GM18907 (cell line): ENCODE measurements around the gene CACNA2D3.

Experiments used
- ATAC-seq: cut with Tn5 transposase; IDR thresholded peaks from one replicate; pipeline ENCODE4 v1.9.1; 2021; ENCODE audit warnings: mild to moderate bottlenecking, moderate library complexity; ENCODE audit not compliant: unreplicated experiment

CACNA2D3 gene

DNA sequence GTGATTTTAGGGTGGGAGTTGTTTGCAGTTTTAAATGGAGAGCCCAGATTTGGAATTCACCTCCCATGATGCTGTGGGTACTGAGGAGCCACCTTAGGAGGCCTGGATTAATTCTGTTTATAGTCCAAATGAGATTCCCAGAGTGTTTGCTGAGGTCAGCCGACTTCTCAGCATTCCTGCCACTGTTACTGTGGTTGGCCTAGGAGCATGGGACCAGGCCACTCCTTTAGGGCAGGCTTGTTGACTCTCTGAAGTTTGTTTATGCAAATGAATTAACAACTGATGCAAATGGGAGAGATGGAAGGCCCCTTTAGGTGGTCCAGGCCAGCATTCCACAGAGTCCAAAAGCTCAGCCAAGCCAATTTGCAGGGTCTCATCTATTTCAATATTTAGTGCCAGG lies 46.1 kb downstream of the CACNA2D3 start:
- ATAC-seq, result no peak

DNA sequence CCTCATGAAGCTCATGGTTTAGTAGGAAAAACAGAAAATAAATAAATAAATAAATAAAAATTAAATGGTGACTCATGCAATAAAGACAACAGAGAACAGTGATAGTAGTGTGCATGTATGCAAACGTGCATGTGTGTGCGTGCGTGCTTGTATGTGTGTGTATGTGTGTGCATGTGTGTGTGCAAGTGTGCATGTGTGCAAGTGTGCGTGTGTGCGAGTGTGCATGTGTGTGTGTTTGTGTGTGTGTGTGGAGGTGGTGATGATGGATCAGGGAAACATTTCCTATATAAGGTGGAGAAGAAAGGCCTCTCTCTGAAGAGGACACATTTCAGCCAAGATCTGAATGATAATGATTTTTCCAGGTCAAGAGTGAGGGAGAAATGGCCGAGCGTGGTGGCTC lies 47.2 kb downstream of the CACNA2D3 start:
- no peak for ATAC-seq

DNA sequence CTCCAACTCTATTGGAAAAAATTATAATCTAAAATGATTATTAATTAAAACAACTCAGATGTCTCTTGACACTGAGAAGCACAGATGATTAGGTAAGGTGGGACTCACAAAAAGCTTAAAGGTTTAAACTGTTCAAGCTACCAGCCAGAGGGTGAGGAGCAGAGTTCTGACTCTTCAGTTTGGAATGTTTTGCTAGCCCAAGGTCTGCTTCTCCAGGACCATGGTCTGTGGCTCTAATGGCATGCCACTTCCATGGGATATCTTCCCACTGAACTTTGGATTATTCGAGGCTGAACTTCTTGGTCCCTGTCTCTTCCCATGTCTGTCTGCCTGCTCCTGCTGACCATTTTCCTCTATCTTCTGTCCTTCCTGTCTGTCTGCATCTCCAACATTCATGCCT lies 49.2 kb downstream of the CACNA2D3 start:
- ATAC-seq, result no peak

DNA sequence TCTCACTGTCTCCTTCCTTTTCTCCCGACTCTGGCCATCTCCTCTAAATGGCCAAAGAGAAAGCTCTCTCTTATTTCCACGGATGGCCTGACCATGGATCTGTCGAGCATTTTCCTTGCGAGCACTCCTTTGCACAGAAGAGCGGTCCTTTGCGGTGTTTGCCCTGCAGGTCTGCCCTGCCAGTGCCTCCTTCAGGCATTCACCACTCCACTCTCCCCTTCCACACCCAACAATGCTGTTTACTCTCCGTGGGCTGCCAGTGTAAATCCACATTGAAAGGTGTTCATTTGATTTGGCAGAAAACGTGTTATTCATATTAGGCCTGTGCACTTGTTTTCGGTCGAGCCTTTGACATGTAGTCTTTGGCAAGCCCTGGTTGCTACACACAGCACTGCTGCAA lies 49.6 kb downstream of the CACNA2D3 start:
- no peak for ATAC-seq

DNA sequence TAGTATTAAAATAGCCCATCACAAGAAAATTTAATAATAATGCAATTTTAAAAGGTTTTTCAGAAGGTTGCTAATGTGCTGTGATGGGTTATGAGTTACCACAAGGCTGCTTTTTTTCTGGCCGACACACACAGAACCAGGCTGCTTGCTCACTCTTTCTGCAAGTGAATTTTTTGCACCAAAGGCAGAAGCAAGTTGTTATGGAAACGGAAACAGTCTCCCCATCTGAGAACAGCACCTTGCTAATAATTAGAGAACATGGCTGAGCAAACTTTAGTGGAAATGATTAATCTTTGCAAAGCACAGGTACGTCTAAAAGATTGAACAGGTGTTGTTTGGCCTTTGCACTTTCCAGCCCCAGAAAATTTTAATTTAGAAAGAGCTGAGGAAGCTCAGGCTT lies 51.0 kb downstream of the CACNA2D3 start:
- no peak for ATAC-seq

DNA sequence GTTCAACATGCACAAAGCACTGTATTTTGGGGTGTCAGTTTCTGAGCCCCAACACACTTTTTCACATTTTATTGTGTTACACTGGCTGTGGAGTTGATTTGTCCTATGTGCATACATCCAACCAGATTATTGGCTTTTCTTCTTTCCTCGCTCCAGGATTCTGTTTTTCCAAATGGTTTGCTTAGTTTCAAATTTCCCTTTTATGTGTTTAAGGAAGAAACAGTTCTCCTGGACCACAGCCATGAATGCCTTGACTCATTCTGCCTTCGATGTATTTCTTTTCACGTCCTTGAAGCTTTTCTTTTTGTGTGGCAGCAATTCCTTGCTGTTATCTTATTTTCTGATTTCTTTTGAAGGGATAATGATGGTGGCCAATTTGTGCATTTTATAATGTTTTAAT lies 53.8 kb downstream of the CACNA2D3 start:
- no peak for ATAC-seq

DNA sequence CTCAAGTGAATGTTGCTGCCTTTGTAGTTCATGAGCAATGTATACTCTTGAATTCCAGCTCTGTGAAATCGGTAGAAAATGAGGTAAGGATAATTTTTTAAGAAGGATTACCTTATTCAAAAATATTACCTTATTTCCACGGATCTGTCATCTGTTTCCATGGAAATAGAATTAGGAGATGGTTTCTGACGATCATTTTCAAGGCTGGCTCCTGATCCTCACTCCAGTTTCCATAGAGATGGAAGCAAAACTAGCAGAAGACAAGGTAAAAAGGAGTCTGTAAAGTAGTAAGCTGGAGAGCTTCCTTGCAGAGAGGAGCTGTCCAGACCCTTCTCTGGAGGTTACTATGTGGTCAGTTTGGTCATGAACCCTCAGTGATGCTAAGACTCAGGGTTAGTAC lies 55.5 kb downstream of the CACNA2D3 start:
- ATAC-seq, result no peak

DNA sequence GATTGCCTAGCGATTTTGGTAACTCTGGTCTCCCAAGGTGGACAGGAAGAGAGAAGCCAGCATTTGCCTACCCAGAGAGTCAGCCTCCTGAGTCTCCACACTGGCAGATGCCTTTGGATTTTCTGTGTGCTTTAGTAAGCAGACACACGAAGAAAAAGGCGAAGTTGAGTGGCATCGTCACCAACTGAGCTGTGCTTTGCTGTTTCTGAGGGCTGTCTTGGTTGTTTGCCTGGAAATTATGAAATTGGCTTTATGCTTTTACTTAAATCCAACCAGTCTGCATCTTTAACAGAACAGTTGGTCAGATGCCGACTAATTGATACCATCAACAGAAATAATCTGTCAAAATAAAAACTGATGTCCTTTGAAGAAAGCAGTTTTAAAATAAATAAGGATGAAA lies 56.0 kb downstream of the CACNA2D3 start:
- no peak for ATAC-seq

DNA sequence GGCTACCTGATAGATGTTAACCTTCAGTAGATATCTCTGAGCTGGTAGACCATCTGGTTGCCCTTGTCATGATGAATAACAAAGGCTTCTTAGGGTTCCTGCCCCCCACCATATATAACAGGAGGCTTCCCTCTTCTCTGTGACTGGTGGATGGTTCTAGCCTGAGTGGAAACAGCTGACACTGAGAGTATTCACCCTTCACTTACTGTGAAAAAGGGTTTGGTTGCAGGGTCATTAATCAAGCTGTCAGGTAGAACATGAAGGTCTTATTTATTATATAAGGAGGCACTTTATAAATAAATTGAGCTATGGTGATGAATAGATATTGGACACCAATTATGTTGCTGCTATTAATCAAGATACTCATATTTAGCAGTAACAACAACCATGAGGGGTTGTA lies 58.6 kb downstream of the CACNA2D3 start:
- no peak for ATAC-seq

DNA sequence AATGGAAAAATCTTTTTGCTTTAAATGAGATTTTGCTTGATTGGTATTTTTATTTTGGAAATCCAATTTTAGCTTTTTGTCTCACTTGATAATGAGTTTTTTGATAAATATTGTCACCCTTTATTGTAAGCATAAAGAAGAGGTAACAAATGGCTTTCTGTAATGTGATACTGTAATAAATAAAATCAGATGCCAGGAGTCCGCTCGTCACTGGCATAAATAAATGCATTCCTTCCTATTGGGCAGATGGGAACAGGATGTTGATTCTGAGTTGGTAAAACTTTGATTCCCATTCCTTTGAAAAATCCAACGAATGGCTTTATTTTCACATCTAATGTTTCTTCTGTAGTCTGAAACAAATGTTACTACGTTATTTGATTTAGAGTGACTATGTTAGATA lies 59.9 kb downstream of the CACNA2D3 start:
- ATAC-seq, result no peak

DNA sequence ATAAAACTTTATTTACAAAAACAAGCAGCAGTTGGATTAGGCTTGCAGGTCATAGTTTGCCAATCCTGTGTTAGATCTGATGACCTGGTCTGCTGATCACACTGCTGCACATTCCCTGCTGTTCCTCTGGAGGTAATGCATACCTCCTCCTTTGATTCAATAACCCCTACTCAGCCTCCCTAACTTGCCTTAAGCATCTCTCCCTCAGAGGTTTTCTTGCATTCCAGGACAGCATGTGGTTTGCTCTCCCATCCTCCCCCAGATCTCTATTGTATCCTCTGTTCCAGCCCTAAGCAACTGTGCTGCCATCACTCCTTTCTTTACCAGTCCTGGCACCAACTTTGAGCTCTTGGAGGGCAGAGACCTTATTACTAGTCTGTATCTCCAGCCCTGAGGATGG lies 63.4 kb downstream of the CACNA2D3 start:
- ATAC-seq, result no peak

DNA sequence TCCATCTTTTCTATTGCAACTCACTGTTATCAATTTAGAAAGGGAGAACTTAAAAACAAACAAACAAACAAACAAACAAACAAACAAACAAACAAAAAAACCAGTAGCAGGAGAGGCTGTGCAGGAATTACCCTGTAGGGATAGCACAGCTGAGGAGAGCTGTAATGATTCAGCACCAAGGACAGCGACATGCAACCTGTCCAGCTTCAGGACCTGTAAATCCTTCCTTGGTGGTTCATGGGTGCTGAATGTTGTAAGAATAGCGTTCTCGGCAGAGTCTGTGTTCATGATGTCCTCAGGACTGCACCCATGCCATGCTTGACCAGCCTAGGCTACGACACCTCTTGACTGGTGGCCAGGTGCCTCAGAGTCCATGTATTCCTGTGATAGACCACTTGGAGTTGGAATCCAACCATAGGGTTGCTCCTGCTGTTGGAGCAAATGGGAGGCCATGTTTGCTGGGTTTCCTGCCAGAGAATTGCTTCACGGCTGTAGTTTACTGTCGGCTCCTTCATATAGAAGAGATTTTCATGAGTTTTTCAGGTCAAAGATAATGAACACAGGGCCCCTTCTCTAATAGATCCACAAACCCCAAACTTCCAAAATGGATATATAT lies 65.9 kb downstream of the CACNA2D3 start:
- no peak for ATAC-seq

DNA sequence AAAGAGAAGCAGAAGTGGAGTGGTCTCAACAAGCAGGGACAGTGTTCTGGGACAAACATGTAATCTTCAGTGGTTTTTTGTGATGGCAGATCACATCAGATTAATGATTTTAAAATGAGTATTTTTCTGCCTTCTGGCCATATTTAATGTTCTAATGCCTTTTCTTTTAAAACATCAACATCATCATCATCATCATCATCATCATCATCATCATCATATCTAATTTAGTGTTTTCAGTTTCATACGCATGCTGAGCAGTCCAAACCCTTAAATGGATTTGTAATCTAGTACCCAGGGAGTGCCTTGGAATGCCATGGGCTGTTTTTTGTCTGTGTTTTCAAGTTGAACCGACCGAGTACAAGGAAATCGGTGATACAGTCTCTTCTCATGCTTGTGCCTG lies 68.9 kb downstream of the CACNA2D3 start:
- no peak for ATAC-seq

DNA sequence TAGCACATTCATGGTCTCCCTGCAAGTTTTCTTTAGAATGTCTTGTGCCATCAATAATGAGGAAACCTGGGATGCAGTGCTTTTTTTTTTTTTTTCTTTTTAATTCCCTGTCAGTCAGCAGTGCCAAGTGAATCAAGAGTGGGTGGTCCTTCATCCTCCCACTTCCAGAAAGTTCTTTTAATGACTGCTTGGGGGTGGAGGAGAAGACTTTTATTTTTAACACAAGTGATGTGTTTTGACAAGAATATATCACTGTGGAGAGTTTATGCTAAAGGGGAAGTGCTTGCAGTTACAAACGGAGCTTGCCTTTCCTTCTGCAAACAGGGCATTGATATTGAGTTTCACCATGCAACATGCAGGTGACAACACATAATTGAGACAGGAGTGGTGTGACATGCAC lies 69.7 kb downstream of the CACNA2D3 start:
- ATAC-seq, result no peak

DNA sequence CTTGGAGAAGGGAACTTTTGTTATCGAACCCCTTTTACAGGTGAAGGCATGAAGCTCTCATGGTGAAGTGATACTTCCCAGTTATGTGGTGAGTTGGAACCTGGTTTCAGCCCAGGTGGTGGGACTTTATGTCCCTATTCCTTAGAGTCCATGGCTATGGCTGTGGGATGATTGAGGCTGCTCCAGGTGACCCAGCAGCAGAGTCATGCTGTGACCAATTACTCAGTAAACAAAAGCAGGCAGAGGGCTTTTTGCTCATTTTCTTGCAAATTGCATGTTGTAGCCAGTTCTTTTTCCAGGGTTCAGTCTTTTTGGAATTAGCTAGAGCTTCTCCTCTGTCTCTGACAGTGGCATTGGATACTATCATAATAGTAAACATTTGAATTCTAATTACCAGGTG lies 70.7 kb downstream of the CACNA2D3 start:
- ATAC-seq, result no peak

DNA sequence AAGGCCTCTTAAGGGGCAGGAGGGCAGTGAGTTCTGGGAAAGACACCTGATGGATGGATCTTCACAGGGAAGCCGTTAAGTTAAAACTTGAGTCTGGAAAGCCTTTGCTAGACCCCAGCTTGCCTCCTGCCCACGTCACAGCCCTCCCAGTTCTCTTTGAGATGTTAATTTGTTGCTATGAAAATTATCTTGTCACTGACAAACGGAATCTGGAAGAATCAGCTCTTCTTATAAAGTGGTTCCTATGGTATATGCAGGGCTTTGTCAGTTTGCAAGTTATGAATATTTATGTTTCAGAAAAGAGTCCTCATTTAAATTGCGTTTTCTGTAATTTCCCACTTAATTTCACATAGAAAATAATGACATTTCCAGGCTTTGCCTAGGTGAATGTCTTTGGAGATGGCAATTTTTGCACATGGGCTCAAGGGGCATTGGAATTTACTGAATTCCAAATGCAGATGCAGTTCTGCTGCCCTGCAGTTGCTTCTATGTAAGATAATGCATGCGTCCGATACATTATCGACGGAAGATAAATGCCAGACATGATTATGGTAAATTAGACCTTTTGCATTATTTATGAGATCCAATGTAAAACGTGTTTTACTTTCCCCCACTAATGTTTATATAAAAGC lies 74.1 kb downstream of the CACNA2D3 start:
- ATAC-seq, result no peak

DNA sequence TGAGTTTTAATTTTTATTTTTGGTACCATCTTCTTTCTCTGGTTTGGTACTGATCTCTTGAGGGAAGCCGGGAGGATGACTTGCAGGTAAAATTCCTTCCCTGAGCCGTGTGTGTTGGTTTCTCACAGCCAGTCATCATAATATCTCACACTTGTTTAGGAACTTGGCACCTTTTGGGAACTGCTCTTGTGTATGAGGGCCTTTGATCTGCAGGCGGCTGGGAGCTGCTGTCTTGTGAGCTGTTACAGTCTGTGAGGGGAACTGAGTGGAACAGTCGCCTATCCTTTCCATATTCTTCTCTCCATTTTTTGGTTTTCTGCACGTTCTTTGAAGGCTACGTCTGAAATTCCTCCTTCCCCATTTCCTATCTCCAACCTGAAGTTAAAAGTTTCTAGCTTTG lies 75.2 kb downstream of the CACNA2D3 start:
- ATAC-seq, result no peak

DNA sequence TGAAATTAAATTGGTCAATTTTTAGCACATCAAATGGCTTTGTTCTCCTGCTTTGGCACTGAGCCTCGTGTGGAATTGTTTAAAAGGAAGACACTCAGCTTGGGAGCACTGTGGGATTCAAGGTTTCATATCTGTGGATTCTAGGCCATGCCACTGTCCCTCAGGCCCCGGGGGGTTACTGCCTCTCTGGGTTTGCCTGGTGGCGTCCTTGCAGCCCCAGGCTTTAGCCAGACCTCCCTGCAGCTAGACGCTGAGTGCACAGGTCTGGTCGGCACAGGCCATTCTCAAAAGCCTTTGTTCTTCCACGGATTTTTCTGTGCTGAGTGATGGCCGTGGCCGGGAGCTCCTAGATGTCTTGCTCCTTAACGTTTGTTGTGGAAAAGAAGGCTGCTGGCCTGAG lies 76.2 kb downstream of the CACNA2D3 start:
- no peak for ATAC-seq

DNA sequence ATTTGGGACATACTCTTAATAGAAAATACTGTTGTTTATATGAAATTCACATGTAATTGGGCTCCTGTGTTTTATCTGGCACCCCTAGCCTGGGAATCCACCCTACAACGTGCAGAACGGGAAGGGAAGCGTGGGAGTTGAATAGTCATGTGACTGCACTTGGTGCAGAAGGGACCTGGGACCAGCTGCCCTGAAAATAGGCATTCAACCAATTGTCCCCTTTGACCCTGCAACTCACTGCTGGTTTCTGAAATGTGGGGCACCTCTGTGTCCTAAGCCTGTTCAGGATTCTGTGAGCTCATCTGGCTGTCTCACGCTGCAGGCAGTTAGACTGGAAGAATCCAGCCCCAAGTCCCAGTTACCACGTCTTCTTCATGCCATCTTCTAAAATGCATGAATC lies 79.7 kb downstream of the CACNA2D3 start:
- no peak for ATAC-seq

DNA sequence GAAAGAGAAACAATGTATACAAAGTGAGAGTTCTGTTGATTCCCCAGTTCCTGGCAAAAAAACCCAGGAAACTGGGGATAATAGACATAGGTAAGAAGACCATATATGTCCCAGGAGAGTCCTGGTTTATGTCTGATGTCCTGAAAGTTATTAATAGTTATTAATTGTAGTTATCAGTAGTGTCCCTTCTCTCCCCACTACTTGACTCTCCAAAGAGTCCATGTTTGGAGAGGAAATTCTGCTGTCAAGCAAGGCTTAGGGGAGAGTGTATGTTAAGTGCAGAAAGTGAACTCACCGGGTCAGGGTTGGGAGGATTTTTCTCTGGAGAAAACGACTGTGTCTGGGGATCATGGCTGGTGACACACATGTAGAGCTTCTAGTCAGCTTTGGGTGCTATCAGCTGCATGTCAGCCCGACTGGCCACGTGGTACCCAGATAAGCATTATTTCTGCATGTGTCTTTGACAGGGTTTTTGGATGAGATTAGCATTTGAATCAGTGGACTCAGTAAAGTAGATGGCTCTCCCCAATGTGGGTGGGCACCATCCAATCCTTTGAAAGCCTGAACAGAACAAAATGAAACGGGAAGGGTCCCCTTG lies 80.4 kb downstream of the CACNA2D3 start:
- no peak for ATAC-seq

DNA sequence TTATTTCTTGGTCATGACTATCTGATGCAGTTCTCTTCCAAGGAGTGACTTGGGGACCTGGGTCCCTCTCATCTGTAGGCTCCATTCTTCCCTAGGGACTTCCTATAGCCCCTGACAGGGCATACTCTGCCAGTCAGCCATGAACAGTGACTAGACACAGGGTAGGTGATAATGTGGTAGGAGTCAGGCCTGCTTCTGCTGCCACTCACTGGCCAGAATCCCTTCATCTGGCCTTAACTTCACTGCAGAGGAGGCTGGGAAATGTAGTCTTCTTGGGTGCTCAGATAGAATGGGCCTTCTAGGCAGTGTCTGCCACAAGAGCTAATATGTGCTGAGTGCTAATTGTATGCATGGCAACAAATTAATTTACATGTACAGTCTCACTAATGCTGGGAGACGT lies 84.5 kb downstream of the CACNA2D3 start:
- ATAC-seq, result no peak

DNA sequence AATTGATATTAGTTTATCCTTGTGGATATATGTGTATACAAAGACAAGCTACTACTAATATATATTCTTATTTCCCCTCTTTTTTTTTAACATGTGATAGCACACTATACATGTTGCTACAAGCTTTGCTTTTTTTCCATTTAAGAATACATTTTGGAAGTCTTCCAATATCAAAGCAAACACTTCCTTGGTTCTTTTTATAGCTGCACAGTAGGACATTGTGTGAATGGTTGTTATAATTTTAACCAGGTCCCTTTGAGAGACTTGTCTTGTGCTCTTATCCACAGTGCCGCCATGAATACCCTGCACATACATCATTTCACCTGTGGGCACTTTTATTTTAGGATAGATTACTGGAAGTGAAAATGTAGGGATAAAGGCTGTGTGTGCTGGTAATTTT lies 88.7 kb downstream of the CACNA2D3 start:
- ATAC-seq, result no peak

DNA sequence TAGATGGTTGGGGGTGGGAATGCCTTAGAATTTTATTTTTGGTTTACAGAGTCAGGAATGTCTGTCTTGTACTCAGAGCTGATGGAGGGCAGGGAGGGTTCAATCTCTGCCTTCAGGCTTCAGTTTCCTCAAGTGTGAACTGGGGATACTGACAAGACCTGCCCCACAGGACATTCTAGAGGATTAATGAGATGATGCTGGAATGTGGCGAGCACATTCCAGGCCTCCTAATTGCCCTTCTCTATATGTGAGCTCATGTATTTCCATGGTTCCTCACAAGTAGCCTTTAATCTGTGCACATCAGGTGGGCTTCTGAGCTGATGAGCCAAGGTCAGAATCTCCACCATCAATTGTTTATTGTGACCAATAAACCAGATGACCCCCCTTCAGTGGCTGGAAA lies 90.4 kb downstream of the CACNA2D3 start:
- ATAC-seq, result no peak
